Ovary (tissue), 9 donors: ENCODE results near the gene MAP1S. TPM values are rescaled to one million over a fixed set of nuclear protein-coding genes. Genes with fewer than 3 reads are reported as not detected.
A peak's percentile ranks its signal among the peaks of the same experiment; 100 is the strongest.

Source experiments
- DNase-seq, 5 donors: peaks; one replicate each; pipeline ENCODE4 v3.0.0-alpha.2; 2019 to 2020
- H3K27ac ChIP-seq, 2 donors: fragments of 200-600 bp; one replicate each; pipeline versions ENCODE4 v1.5.1 to v1.8.0; 2019 to 2022
- H3K27me3 ChIP-seq: fragments of 200-600 bp; one replicate; pipeline ENCODE4 v1.8.0; 2022
- H3K36me3 ChIP-seq: fragments of 200-600 bp; sonication (generic); one replicate; pipeline ENCODE4 v1.5.1; 2019
- H3K4me1 ChIP-seq: one replicate; pipeline ENCODE4 v1.8.1; 2013; ENCODE audit warnings: mild to moderate bottlenecking, moderate library complexity; ENCODE audit not compliant: insufficient read depth
- H3K4me3 ChIP-seq: fragments of 200-600 bp; sonication (generic); one replicate; pipeline ENCODE4 v1.5.1; 2017
- H3K9me3 ChIP-seq, 2 donors: fragments of 200-600 bp in 1 of 2; sonication (generic) in 1 of 2; one replicate each; pipeline versions ENCODE4 v1.5.1 to v1.8.1; 2013 to 2019; ENCODE audit warnings: mild to moderate bottlenecking in 1 of 2, moderate library complexity in 1 of 2
- CTCF ChIP-seq, 3 donors: fragments of 450-650 bp in 2 of 3; fragments of 200-600 bp in 1 of 3; IDR thresholded peaks; one replicate each; pipeline versions ENCODE4 v1.5.1 to v1.8.0; 2016 to 2022; ENCODE audit warnings: antibody characterized with exemption in 3 of 3, mild to moderate bottlenecking in 1 of 3
- EP300 ChIP-seq: sonication (generic); formaldehyde crosslinking; IDR thresholded peaks from one replicate; pipeline ENCODE4 v1.6.1; 2017; ENCODE audit warnings: antibody characterized with exemption
- POLR2A ChIP-seq: fragments of 450-650 bp; IDR thresholded peaks from one replicate; pipeline ENCODE4 v1.6.1; 2017; ENCODE audit warnings: antibody characterized with exemption, mild to moderate bottlenecking, moderate library complexity
- whole genome bisulfite sequencing, 3 donors: extraction: QIAGEN DNeasy Blood & Tissue Kit in 1 of 3; methylation state at CpG; one replicate each; pipeline versions ENCODE4 v1.1.5 to v1.1.7; 2013 to 2017; 5-methylcytosine and 5-hydroxymethylcytosine counted together
- intact Hi-C, 4 donors: fragments of 100-400 bp; cut with DNase I; formaldehyde crosslinking; loops; one replicate each; pipeline versions ENCODE4 v1.11.0 to v1.15.1; 2022 to 2023
- polyA plus RNA-seq, 2 donors: library from polyadenylated mRNA; stranded (reverse); fragments of 200-250 nt in 1 of 2; fragments of 350-450 nt in 1 of 2; fragmentation: Illumina TruSeq in 1 of 2; extraction: RNeasy Lipid Tissue Mini Kit (QIAGEN cat#74804) in 1 of 2; gene quantifications; one replicate each; pipeline ENCODE4 v1.2.3, GENCODE V29; 2013 to 2014
- total RNA-seq, 7 donors: library from RNA; depleted of rRNA in 2 of 7; stranded (reverse); fragments of >200 nt in 2 of 7; fragmentation: NEBNext Ultra II Directional in 3 of 7; extraction: Animal tissue kit (Norgen Biotek cat#: 25700) in 3 of 7; gene quantifications; one replicate each; pipeline versions ENCODE4 v1.1.0 to v1.2.4, GENCODE V29; 2016 to 2023
- donor health status: DM: no; HTN: no; CAD: no; lungs with moderate emphysema.
- donor health status: DM: no; HTN: no; CAD: no.
- donor health status: Bipolar disorder and iron deficiency.
- donor health status: DM: yes; HTN: yes; CAD: no.
- donor health status: DM: no; HTN: no; CAD: no.
- donor health status: DM: yes; HTN: yes; CAD: no.

The MAP1S gene
- total and polyA plus RNA-seq, 9 donors = 5.0 to 76.8 (median 58.8) TPM

- DNase-seq = no peak
- TF ChIP-seq CTCF (IDR thresholded peaks at IDR 0.05) = no peak
- no peak for TF ChIP-seq POLR2A
- no peak for TF ChIP-seq EP300
- no peaks in the 10 kb centered on the region for H3K27me3 ChIP-seq
- no peak overlapping the region for H3K27ac ChIP-seq
- intact Hi-C loops = no loop called here
- H3K9me3 ChIP-seq = no peaks in the 10 kb centered on the region
- WGBS, 3 donors = 81 to 90% (median 83%) methylated on average over 4 of the region's 4 CpGs
- H3K36me3 ChIP-seq = no peaks in the 10 kb centered on the region
- no peak overlapping the region for H3K4me3 ChIP-seq
- peaks cover 20% of the 10 kb centered on the region for H3K4me1 ChIP-seq
These were observed 732 bp upstream of the MAP1S start for GRCh38 chr19:17718550-17718946.

GRCh38 chr19:17719730-17720400 lies 585 bp downstream of the MAP1S start:
- intact Hi-C loops = no loop called here
- peak in 2 of 5 donors; percentile 42 to 50 for DNase-seq
- TF ChIP-seq EP300 = no peak
- no peak for TF ChIP-seq CTCF (IDR thresholded peaks at IDR 0.05)
- no peak for TF ChIP-seq POLR2A
- Histone ChIP-seq H3K27me3 (no peaks in the 10 kb centered on the region), H3K4me3 (peak overlapping the region; percentile 71), H3K9me3 (no peaks in the 10 kb centered on the region), H3K4me1 (peaks cover 20% of the 10 kb centered on the region), H3K27ac (peak overlapping the region; percentile 42 to 58), H3K36me3 (no peaks in the 10 kb centered on the region)
- WGBS, 3 donors = 1 to 3% (median 3%) methylated on average over 28 to 38 of the region's 38 CpGs

GRCh38 chr19:17720440-17720839 lies 1.2 kb downstream of the MAP1S start:
- H3K9me3 ChIP-seq = no peaks in the 10 kb centered on the region
- peak overlapping the region; percentile 71 for H3K4me3 ChIP-seq
- no peaks in the 10 kb centered on the region for H3K36me3 ChIP-seq
- peaks cover 20% of the 10 kb centered on the region for H3K4me1 ChIP-seq
- WGBS, 3 donors = 6 to 9% (median 7%) methylated on average over 7 of the region's 7 CpGs
- H3K27me3 ChIP-seq = no peaks in the 10 kb centered on the region
- no peak overlapping the region for H3K27ac ChIP-seq
- intact Hi-C loops = no loop called here
- DNase-seq = no peak
- TF ChIP-seq POLR2A (no peak), CTCF (IDR thresholded peaks at IDR 0.05) (no peak), EP300 (no peak)

GRCh38 chr19:17721111-17721628 lies 1.9 kb downstream of the MAP1S start:
- H3K27ac ChIP-seq = no peak overlapping the region
- WGBS, 3 donors = 70 to 71% (median 71%) methylated on average over 12 of the region's 12 CpGs
- no peaks in the 10 kb centered on the region for H3K36me3 ChIP-seq
- H3K27me3 ChIP-seq = no peaks in the 10 kb centered on the region
- DNase-seq = no peak
- no peaks in the 10 kb centered on the region for H3K9me3 ChIP-seq
- intact Hi-C loops = no loop called here
- peaks cover 20% of the 10 kb centered on the region for H3K4me1 ChIP-seq
- TF ChIP-seq POLR2A = no peak
- TF ChIP-seq CTCF (IDR thresholded peaks at IDR 0.05) = no peak
- no peak overlapping the region for H3K4me3 ChIP-seq
